Panc1 (cell line): ENCODE data around the gene PRKCA. TPM values are rescaled to one million over a fixed set of nuclear protein-coding genes. Genes with fewer than 3 reads are reported as not detected.

Experiments
- ATAC-seq: fragments of 200-7000 bp; cut with Tn5 transposase; 2 replicates; pipeline ENCODE4 v1.9.1; 2020; ENCODE audit warnings: mild to moderate bottlenecking, moderate library complexity
- BruUV-seq: library from RNA; stranded (reverse); fragments of 400-500 nt; replicated peaks from 2 replicates; lab custom pipeline; 2021; lab: Mats Ljungman, UMichigan
- CTCF ChIA-PET: fragments of 300-600 bp; sonication (Branson Sonifier 250); formaldehyde crosslinking; loops from one replicate; lab custom pipeline; 2022; ENCODE audit warnings: antibody characterized with exemption; lab: Charles Lee
- POLR2A ChIA-PET: fragments of 300-600 bp; sonication (Branson Sonifier 250); formaldehyde crosslinking; loops from one replicate; lab custom pipeline; 2022; ENCODE audit warnings: antibody characterized with exemption; lab: Charles Lee
- DNase-seq: peaks from one replicate; pipeline ENCODE4 v3.0.0-alpha.2; 2010; ENCODE audit warnings: low read depth, low spot score
- H3K27ac ChIP-seq: 2 replicates; pipeline ENCODE4 v1.5.1; 2011; ENCODE audit warnings: mild to moderate bottlenecking, low read length, inconsistent platforms
- H3K27me3 ChIP-seq: fragments of 200-500 bp; sonication (Bioruptor generic); 2 replicates; pipeline ENCODE4 v1.6.0; 2014; ENCODE audit warnings: low read length, inconsistent platforms; ENCODE audit not compliant: control insufficient read depth, insufficient read depth
- H3K36me3 ChIP-seq: fragments of 200-500 bp; sonication (Bioruptor generic); 2 replicates; pipeline ENCODE4 v1.5.1; 2014; ENCODE audit warnings: inconsistent platforms, mild to moderate bottlenecking, low read length, moderate library complexity; ENCODE audit not compliant: control insufficient read depth, insufficient read depth
- H3K4me1 ChIP-seq: 2 replicates; pipeline ENCODE4 v1.5.1; 2011; ENCODE audit warnings: inconsistent platforms, mild to moderate bottlenecking, low read length, moderate library complexity; ENCODE audit not compliant: control insufficient read depth, insufficient read depth
- H3K4me3 ChIP-seq, 2 experiments: 2 replicates each; pipeline ENCODE4 v1.5.1; 2011 to 2012; ENCODE audit warnings: low read depth in 2 of 2, low read length in 2 of 2, mild to moderate bottlenecking in 2 of 2, inconsistent platforms in 1 of 2, moderate library complexity in 1 of 2
- H3K9me3 ChIP-seq: fragments of 200-500 bp; sonication (Bioruptor generic); 2 replicates; pipeline ENCODE4 v1.5.1; 2014; ENCODE audit warnings: low read depth, mild to moderate bottlenecking, inconsistent platforms, low read length, moderate library complexity; ENCODE audit not compliant: control insufficient read depth, insufficient read depth
- CTCF ChIP-seq: fragments of 450-650 bp; IDR thresholded peaks from 2 replicates; pipeline ENCODE4 v1.5.1; 2017; ENCODE audit warnings: mild to moderate bottlenecking
- POLR2AphosphoS5 ChIP-seq: IDR thresholded peaks from 2 replicates; pipeline ENCODE4 v1.6.1; 2012; ENCODE audit warnings: mild to moderate bottlenecking, low read depth, low read length, moderate library complexity
- REST ChIP-seq, 2 experiments: IDR thresholded peaks; 2 replicates each; pipeline ENCODE4 v1.6.1; 2011 to 2012; ENCODE audit warnings: low read depth in 2 of 2, control low read depth in 1 of 2, low read length in 1 of 2, mild to moderate bottlenecking in 1 of 2, moderate library complexity in 1 of 2; ENCODE audit not compliant: insufficient read depth in 1 of 2
- SIN3A ChIP-seq: IDR thresholded peaks from 2 replicates; pipeline ENCODE4 v1.6.1; 2012; ENCODE audit warnings: low read depth, mild to moderate bottlenecking, low read length, moderate library complexity, borderline replicate concordance; ENCODE audit not compliant: insufficient read depth
- TCF7L2 ChIP-seq: IDR thresholded peaks from 2 replicates; pipeline ENCODE4 v1.6.1; 2011; ENCODE audit warnings: mild to moderate bottlenecking, low read depth, low read length, inconsistent platforms
- in situ Hi-C: cut with HindIII; loops from 2 replicates; pipeline ENCODE4 v1.10.0; 2016; ENCODE audit warnings: low sequenced_read_pairs, low pct_unique_long_range_greater_than_20kb
- intact Hi-C: fragments of 100-400 bp; cut with micrococcal nuclease; formaldehyde crosslinking; loops from one replicate; pipeline ENCODE4 v1.10.0; 2022; ENCODE audit not compliant: unreplicated experiment
- total RNA-seq: library from RNA; stranded (reverse); gene quantifications from one replicate; pipeline ENCODE4 v1.2.1, GENCODE V29; 2021; ENCODE audit not compliant: unreplicated experiment

Gene PRKCA
- total RNA-seq, 1 experiment from 2014 or later = 53.0 TPM

- CTCF ChIA-PET = no interaction called here
- no TSS peak for BruUV-seq
Observed at GRCh38 chr17:66264696-66265095, 37.7 kb upstream of the PRKCA start.

GRCh38 chr17:66268247-66268927, 34.0 kb upstream of the PRKCA start:
- Histone ChIP-seq H3K27ac (no peak overlapping the region), H3K36me3 (no peaks in the 10 kb centered on the region), H3K9me3 (peaks cover 8% of the 10 kb centered on the region; the same call in 1 of the 2 replicates), H3K27me3 (no peaks in the 10 kb centered on the region), H3K4me1 (peaks cover 12% of the 10 kb centered on the region), H3K4me3 (no peak overlapping the region)
- CTCF ChIA-PET = no interaction called here
- in situ Hi-C loops (no loop called here), intact Hi-C loops (no loop called here)
- no peak for DNase-seq
- ATAC-seq = no peak
- POLR2A ChIA-PET = no interaction called here
- no TSS peak for BruUV-seq
- TF ChIP-seq SIN3A (no peak), POLR2AphosphoS5 (no peak), CTCF (no peak), TCF7L2 (no peak), REST (IDR thresholded peaks at IDR 0.05; ENCODE audit: insufficient read depth in 1 of 2, low read depth in 2 of 2, low read length in 1 of 2) (no peak)

More at GRCh38 chr17:66264696-66265095, 37.7 kb upstream of the PRKCA start:
- H3K27me3 ChIP-seq = no peaks in the 10 kb centered on the region
- TF ChIP-seq CTCF = no peak
- TF ChIP-seq POLR2AphosphoS5 = no peak
- no peak for TF ChIP-seq SIN3A
- no peak for TF ChIP-seq REST (IDR thresholded peaks at IDR 0.05; ENCODE audit: insufficient read depth in 1 of 2, low read depth in 2 of 2, low read length in 1 of 2)
- TF ChIP-seq TCF7L2 = no peak
- POLR2A ChIA-PET = no interaction called here
- intact Hi-C loops (no loop called here), in situ Hi-C loops (no loop called here)
- no peak for DNase-seq
- no peak for ATAC-seq
- peaks cover 5% of the 10 kb centered on the region; the same call in 1 of the 2 replicates for H3K4me1 ChIP-seq
- no peaks in the 10 kb centered on the region for H3K9me3 ChIP-seq
- H3K27ac ChIP-seq = no peak overlapping the region
- no peak overlapping the region for H3K4me3 ChIP-seq
- no peaks in the 10 kb centered on the region for H3K36me3 ChIP-seq
